Measurements from ENCODE around the gene ZSWIM6. TPM values are rescaled to one million over a fixed set of nuclear protein-coding genes. Genes with fewer than 3 reads are reported as not detected.

The ZSWIM6 gene
- polyA plus RNA-seq, 1 of the 3 experiments (the other 2 are of a cell fraction), result 7.4 TPM

DNA sequence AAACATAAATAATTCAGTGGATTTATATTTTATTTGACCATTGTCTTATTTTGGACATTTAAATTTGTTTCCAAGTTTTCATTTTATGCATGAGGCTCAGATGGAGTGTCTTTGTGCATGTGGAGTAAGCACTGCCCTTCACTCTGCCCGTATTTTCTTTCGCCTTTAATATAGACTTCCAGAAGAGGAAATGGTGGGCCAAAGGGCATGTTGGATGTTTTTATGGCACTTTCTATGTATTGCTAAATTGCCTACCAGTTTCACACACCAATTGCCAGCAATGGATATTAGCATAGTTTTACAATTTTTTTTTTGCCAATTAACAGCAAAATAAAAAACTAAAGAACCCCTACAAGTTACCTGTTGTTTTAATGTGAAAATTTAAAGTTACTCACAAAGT lies 38.4 kb downstream of the ZSWIM6 start:
- Histone ChIP-seq H3K27me3 (ENCODE audit: insufficient read depth) (no peaks in the 10 kb centered on the region), H2AFZ (ENCODE audit: low read depth) (no peak overlapping the region), H3K4me3 (ENCODE audit: low read depth in 2 of 2, low read length in 1 of 2) (no peak overlapping the region), H3K27ac (ENCODE audit: low read depth in 2 of 2, low read length in 1 of 2) (no peak overlapping the region), H3K79me2 (ENCODE audit: insufficient read depth) (peaks cover 74% of the 10 kb centered on the region), H3K9me2 (no peaks in the 10 kb centered on the region), H3K9ac (no peak overlapping the region), H3K9me3 (no peaks in the 10 kb centered on the region), H3F3A (replicated peaks; ENCODE audit: insufficient read depth) (peaks cover 8% of the 10 kb centered on the region), H4K20me1 (ENCODE audit: insufficient read depth) (peaks cover 41% of the 10 kb centered on the region), H3K36me3 (replicated peaks in 1 of 2; ENCODE audit: control insufficient read depth in 1 of 2, insufficient read depth in 2 of 2, low read length in 1 of 2) (no peaks in the 10 kb centered on the region), H3K4me1 (ENCODE audit: control insufficient read depth in 1 of 2, insufficient read depth in 2 of 2, low read depth in 1 of 2, low read length in 1 of 2) (peaks cover 0 to 11% of the 10 kb centered on the region in 2 experiments; a peak in 3 of 4 replicates), H3K4me2 (no peak overlapping the region)
- ChIA-PET CTCF (no interaction called here), POLR2A (no interaction called here)
- 98% methylated on average over 2 of the region's 2 CpGs for WGBS (ENCODE audit: low lambda C conversion rate)
- no peak for DNase-seq
- no peak for TF ChIP-seq FOXJ3 (CRISPR knock-in tag; IDR thresholded peaks at IDR 0.05)
- TF ChIP-seq, protein P1, sequence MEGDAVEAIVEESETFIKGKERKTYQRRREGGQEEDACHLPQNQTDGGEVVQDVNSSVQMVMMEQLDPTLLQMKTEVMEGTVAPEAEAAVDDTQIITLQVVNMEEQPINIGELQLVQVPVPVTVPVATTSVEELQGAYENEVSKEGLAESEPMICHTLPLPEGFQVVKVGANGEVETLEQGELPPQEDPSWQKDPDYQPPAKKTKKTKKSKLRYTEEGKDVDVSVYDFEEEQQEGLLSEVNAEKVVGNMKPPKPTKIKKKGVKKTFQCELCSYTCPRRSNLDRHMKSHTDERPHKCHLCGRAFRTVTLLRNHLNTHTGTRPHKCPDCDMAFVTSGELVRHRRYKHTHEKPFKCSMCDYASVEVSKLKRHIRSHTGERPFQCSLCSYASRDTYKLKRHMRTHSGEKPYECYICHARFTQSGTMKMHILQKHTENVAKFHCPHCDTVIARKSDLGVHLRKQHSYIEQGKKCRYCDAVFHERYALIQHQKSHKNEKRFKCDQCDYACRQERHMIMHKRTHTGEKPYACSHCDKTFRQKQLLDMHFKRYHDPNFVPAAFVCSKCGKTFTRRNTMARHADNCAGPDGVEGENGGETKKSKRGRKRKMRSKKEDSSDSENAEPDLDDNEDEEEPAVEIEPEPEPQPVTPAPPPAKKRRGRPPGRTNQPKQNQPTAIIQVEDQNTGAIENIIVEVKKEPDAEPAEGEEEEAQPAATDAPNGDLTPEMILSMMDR (IDR thresholded peaks at IDR 0.05), result no peak
- TF ChIP-seq EZH2phosphoT487 (IDR thresholded peaks at IDR 0.05; ENCODE audit: borderline replicate concordance, low read depth), result no peak
- TF ChIP-seq, protein P2, sequence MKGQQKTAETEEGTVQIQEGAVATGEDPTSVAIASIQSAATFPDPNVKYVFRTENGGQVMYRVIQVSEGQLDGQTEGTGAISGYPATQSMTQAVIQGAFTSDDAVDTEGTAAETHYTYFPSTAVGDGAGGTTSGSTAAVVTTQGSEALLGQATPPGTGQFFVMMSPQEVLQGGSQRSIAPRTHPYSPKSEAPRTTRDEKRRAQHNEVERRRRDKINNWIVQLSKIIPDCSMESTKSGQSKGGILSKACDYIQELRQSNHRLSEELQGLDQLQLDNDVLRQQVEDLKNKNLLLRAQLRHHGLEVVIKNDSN (IDR thresholded peaks at IDR 0.05; ENCODE audit: borderline replicate concordance, low read depth), result no peak
- TF ChIP-seq, protein P3, sequence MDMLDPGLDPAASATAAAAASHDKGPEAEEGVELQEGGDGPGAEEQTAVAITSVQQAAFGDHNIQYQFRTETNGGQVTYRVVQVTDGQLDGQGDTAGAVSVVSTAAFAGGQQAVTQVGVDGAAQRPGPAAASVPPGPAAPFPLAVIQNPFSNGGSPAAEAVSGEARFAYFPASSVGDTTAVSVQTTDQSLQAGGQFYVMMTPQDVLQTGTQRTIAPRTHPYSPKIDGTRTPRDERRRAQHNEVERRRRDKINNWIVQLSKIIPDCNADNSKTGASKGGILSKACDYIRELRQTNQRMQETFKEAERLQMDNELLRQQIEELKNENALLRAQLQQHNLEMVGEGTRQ (IDR thresholded peaks at IDR 0.05; ENCODE audit: borderline replicate concordance, low read depth, low read length), result no peak
- no peak for TF ChIP-seq FOXM1 (IDR thresholded peaks at IDR 0.05; ENCODE audit: low read depth)
- TF ChIP-seq MXI1 (IDR thresholded peaks at IDR 0.05; ENCODE audit: low read depth, low read length), result no peak
- TF ChIP-seq RFX5 (IDR thresholded peaks at IDR 0.05; ENCODE audit: low read length), result no peak
- no peak for TF ChIP-seq GABPA (IDR thresholded peaks at IDR 0.05; ENCODE audit: low read depth)
- TF ChIP-seq MEF2A (IDR thresholded peaks at IDR 0.05; ENCODE audit: borderline replicate concordance, low read depth), result no peak
- no peak for TF ChIP-seq EP300 (IDR thresholded peaks at IDR 0.05; ENCODE audit: borderline replicate concordance in 1 of 2, low read depth in 1 of 2, low read length in 1 of 2)
- TF ChIP-seq, protein P4, sequence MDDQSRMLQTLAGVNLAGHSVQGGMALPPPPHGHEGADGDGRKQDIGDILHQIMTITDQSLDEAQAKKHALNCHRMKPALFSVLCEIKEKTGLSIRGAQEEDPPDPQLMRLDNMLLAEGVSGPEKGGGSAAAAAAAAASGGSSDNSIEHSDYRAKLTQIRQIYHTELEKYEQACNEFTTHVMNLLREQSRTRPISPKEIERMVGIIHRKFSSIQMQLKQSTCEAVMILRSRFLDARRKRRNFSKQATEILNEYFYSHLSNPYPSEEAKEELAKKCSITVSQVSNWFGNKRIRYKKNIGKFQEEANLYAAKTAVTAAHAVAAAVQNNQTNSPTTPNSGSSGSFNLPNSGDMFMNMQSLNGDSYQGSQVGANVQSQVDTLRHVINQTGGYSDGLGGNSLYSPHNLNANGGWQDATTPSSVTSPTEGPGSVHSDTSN (IDR thresholded peaks at IDR 0.05), result no peak

DNA sequence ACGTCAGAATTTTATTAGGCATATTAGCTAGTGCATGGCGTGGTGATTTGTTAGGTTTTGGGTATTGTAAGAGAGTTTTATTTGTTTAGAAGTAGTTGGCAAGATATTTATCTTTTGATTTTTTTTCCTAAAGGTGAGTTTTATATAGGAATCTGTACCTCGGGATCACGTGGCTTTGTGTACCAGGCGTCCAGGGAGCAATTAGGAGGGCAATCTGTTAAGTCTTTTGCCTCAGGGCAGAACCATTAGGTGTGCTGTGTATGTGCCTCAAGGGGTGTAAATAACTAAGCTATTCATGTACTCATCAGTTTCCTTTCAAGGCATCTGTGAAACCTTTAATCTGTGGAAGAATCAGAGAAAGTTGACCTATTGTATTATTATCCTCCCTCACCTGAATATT lies 39.4 kb downstream of the ZSWIM6 start:
- no peaks in the 10 kb centered on the region for H3K27me3 ChIP-seq (ENCODE audit: insufficient read depth)
- H3K36me3 ChIP-seq (replicated peaks in 1 of 2; ENCODE audit: control insufficient read depth in 1 of 2, insufficient read depth in 2 of 2, low read length in 1 of 2), result no peaks in the 10 kb centered on the region
- H3K9me2 ChIP-seq, result no peaks in the 10 kb centered on the region
- H3F3A ChIP-seq (replicated peaks; ENCODE audit: insufficient read depth), result peaks cover 8% of the 10 kb centered on the region
- H3K4me1 ChIP-seq (ENCODE audit: control insufficient read depth in 1 of 2, insufficient read depth in 2 of 2, low read depth in 1 of 2, low read length in 1 of 2), result peaks cover 0 to 11% of the 10 kb centered on the region in 2 experiments; a peak in 3 of 4 replicates
- no peak for DNase-seq
- no peak overlapping the region for H3K4me2 ChIP-seq
- H3K79me2 ChIP-seq (ENCODE audit: insufficient read depth), result peaks cover 64% of the 10 kb centered on the region
- POLR2A ChIA-PET, result no interaction called here
- no peak overlapping the region for H2AFZ ChIP-seq (ENCODE audit: low read depth)
- TF ChIP-seq FOXM1 (IDR thresholded peaks at IDR 0.05; ENCODE audit: low read depth) (no peak), FOSL2 (IDR thresholded peaks at IDR 0.05; ENCODE audit: borderline replicate concordance, low read depth) (no peak), MEF2A (IDR thresholded peaks at IDR 0.05; ENCODE audit: borderline replicate concordance, low read depth) (no peak)
- TF ChIP-seq, protein P5, sequence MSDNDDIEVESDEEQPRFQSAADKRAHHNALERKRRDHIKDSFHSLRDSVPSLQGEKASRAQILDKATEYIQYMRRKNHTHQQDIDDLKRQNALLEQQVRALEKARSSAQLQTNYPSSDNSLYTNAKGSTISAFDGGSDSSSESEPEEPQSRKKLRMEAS (IDR thresholded peaks at IDR 0.05; ENCODE audit: low read depth), result no peak
- WGBS (ENCODE audit: low lambda C conversion rate), result 66% methylated on average over 5 of the region's 5 CpGs
- no peak overlapping the region for H3K9ac ChIP-seq
- no peaks in the 10 kb centered on the region for H3K9me3 ChIP-seq
- CTCF ChIA-PET, result interaction anchor here (1.1 kb wide), 1 partner anchor 68 kb away, joined by 3 read pairs; no protein-coding TSS in a partner anchor
- H3K4me3 ChIP-seq (ENCODE audit: low read depth in 2 of 2, low read length in 1 of 2), result no peak overlapping the region
- H3K27ac ChIP-seq (ENCODE audit: low read depth in 2 of 2, low read length in 1 of 2), result no peak overlapping the region
- H4K20me1 ChIP-seq (ENCODE audit: insufficient read depth), result peaks cover 33% of the 10 kb centered on the region

All from SK-N-SH (cell line).